HUES48 (cell line): ENCODE data around the gene HSPH1.

Source experiments
- H3K27ac ChIP-seq: one replicate; pipeline ENCODE4 v1.7.0; 2013; ENCODE audit warnings: low read depth, low read length, inconsistent platforms
- H3K27me3 ChIP-seq: 2 replicates; pipeline ENCODE4 v1.6.1; 2013; ENCODE audit warnings: mild to moderate bottlenecking, low read length; ENCODE audit not compliant: control insufficient read depth, insufficient read depth
- H3K36me3 ChIP-seq: 2 replicates; pipeline ENCODE4 v1.6.1; 2013; ENCODE audit warnings: low read length; ENCODE audit not compliant: control insufficient read depth, insufficient read depth
- H3K4me1 ChIP-seq: 2 replicates; pipeline ENCODE4 v1.6.1; 2013; ENCODE audit warnings: mild to moderate bottlenecking, low read length; ENCODE audit not compliant: control insufficient read depth, insufficient read depth
- H3K4me3 ChIP-seq: 2 replicates; pipeline ENCODE4 v1.5.1; 2013; ENCODE audit warnings: mild to moderate bottlenecking, low read depth, low read length
- H3K9ac ChIP-seq: 2 replicates; pipeline ENCODE4 v1.6.1; 2013; ENCODE audit warnings: mild to moderate bottlenecking, low read depth, low read length, moderate library complexity
- H3K9me3 ChIP-seq: 2 replicates; pipeline ENCODE4 v1.6.1; 2013; ENCODE audit warnings: low read length; ENCODE audit not compliant: control insufficient read depth, insufficient read depth

Gene HSPH1

GRCh38 chr13:31096654-31097302 is 64.9 kb downstream of the HSPH1 start:
- H3K9me3 ChIP-seq = no peaks in the 10 kb centered on the region
- no peak overlapping the region for H3K4me3 ChIP-seq
- peaks cover 24% of the 10 kb centered on the region for H3K4me1 ChIP-seq
- H3K27ac ChIP-seq = no peak overlapping the region
- no peaks in the 10 kb centered on the region for H3K27me3 ChIP-seq
- H3K36me3 ChIP-seq = no peaks in the 10 kb centered on the region
- no peak overlapping the region for H3K9ac ChIP-seq

- no peak overlapping the region for H3K4me3 ChIP-seq
- H3K4me1 ChIP-seq = peaks cover 21% of the 10 kb centered on the region
- H3K36me3 ChIP-seq = no peaks in the 10 kb centered on the region
- H3K9me3 ChIP-seq = no peaks in the 10 kb centered on the region
- no peak overlapping the region for H3K27ac ChIP-seq
- no peak overlapping the region for H3K9ac ChIP-seq
- no peaks in the 10 kb centered on the region for H3K27me3 ChIP-seq
These were observed 67.2 kb downstream of the HSPH1 start for GRCh38 chr13:31094331-31095015.

- Histone ChIP-seq H3K27me3 (no peaks in the 10 kb centered on the region), H3K9me3 (no peaks in the 10 kb centered on the region), H3K36me3 (no peaks in the 10 kb centered on the region), H3K4me1 (peaks cover 21% of the 10 kb centered on the region), H3K27ac (no peak overlapping the region), H3K9ac (no peak overlapping the region), H3K4me3 (no peak overlapping the region)
These were observed 68.4 kb downstream of the HSPH1 start for GRCh38 chr13:31093145-31093885.

- Histone ChIP-seq H3K27me3 (no peaks in the 10 kb centered on the region), H3K27ac (no peak overlapping the region), H3K9ac (no peak overlapping the region), H3K4me3 (no peak overlapping the region), H3K36me3 (no peaks in the 10 kb centered on the region), H3K9me3 (no peaks in the 10 kb centered on the region), H3K4me1 (peaks cover 17% of the 10 kb centered on the region)
These were observed 69.1 kb downstream of the HSPH1 start for GRCh38 chr13:31092646-31093045.

- H3K36me3 ChIP-seq = no peaks in the 10 kb centered on the region
- no peak overlapping the region for H3K4me3 ChIP-seq
- H3K27ac ChIP-seq = no peak overlapping the region
- H3K9me3 ChIP-seq = no peaks in the 10 kb centered on the region
- no peaks in the 10 kb centered on the region for H3K27me3 ChIP-seq
- peaks cover 5% of the 10 kb centered on the region for H3K4me1 ChIP-seq
- H3K9ac ChIP-seq = no peak overlapping the region
These were observed 70.6 kb downstream of the HSPH1 start for GRCh38 chr13:31090961-31091624.

GRCh38 chr13:31090096-31090495 is 71.6 kb downstream of the HSPH1 start:
- H3K9ac ChIP-seq = no peak overlapping the region
- no peaks in the 10 kb centered on the region for H3K27me3 ChIP-seq
- H3K36me3 ChIP-seq = no peaks in the 10 kb centered on the region
- peaks cover 3% of the 10 kb centered on the region for H3K4me1 ChIP-seq
- H3K4me3 ChIP-seq = no peak overlapping the region
- no peaks in the 10 kb centered on the region for H3K9me3 ChIP-seq
- no peak overlapping the region for H3K27ac ChIP-seq

GRCh38 chr13:31089649-31090048 is 72.1 kb downstream of the HSPH1 start:
- no peaks in the 10 kb centered on the region for H3K27me3 ChIP-seq
- H3K4me1 ChIP-seq = no peaks in the 10 kb centered on the region
- H3K9ac ChIP-seq = no peak overlapping the region
- no peak overlapping the region for H3K4me3 ChIP-seq
- H3K9me3 ChIP-seq = no peaks in the 10 kb centered on the region
- H3K36me3 ChIP-seq = no peaks in the 10 kb centered on the region
- H3K27ac ChIP-seq = no peak overlapping the region

- Histone ChIP-seq H3K4me1 (no peaks in the 10 kb centered on the region), H3K9ac (no peak overlapping the region), H3K4me3 (no peak overlapping the region), H3K9me3 (no peaks in the 10 kb centered on the region), H3K27ac (no peak overlapping the region), H3K36me3 (no peaks in the 10 kb centered on the region), H3K27me3 (no peaks in the 10 kb centered on the region)
These were observed 72.8 kb downstream of the HSPH1 start for GRCh38 chr13:31088826-31089420.
